Thyroid gland (tissue), 4 donors: ENCODE results near the gene EFNA5.

Experiments used
- CTCF ChIP-seq, 6 experiments: fragments of 200-600 bp in 3 of 6; fragments of 450-650 bp in 3 of 6; sonication (generic) in 3 of 6; IDR thresholded peaks; one replicate each; pipeline ENCODE4 v1.5.1; 2016 to 2019; ENCODE audit warnings: antibody characterized with exemption in 6 of 6, mild to moderate bottlenecking in 2 of 6, inconsistent platforms in 1 of 6, moderate library complexity in 1 of 6
- POLR2A ChIP-seq, 2 donors: fragments of 450-650 bp; IDR thresholded peaks; one replicate each; pipeline ENCODE4 v1.6.1; 2017; ENCODE audit warnings: antibody characterized with exemption in 2 of 2, mild to moderate bottlenecking in 2 of 2, moderate library complexity in 1 of 2

GRCh38 chr5:107617052-107617451 lies 53.7 kb downstream of the EFNA5 start:
- TF ChIP-seq CTCF (IDR thresholded peaks at IDR 0.05) (no peak), POLR2A (IDR thresholded peaks at IDR 0.05) (no peak)
